Caco-2 (cell line): Measurements from ENCODE around the gene IL17RC. TPM values are rescaled to one million over a fixed set of nuclear protein-coding genes. Genes with fewer than 3 reads are reported as not detected.

Experiments used
- Bru-seq: library from RNA; stranded (reverse); fragments of 400-500 nt; gene quantifications from one replicate; lab custom pipeline; 2021; lab: Mats Ljungman, UMichigan
- BruChase-seq, 2 experiments: library from RNA; stranded (reverse); fragments of 400-500 nt; gene quantifications; one replicate each; lab custom pipeline; 2021; lab: Mats Ljungman, UMichigan
- BruUV-seq: library from RNA; stranded (reverse); fragments of 400-500 nt; replicated peaks from 2 replicates; lab custom pipeline; 2021; lab: Mats Ljungman, UMichigan
- CTCF ChIA-PET: fragments of 300-600 bp; sonication (Branson Sonifier 250); formaldehyde crosslinking; loops from one replicate; lab custom pipeline; 2022; ENCODE audit warnings: antibody characterized with exemption; lab: Charles Lee
- POLR2A ChIA-PET: fragments of 300-600 bp; sonication (Branson Sonifier 250); formaldehyde crosslinking; loops from one replicate; lab custom pipeline; 2022; ENCODE audit warnings: antibody characterized with exemption; lab: Charles Lee
- DNase-seq, 2 experiments: peaks; one replicate each; pipeline versions ENCODE4 v3.0.0 to v3.0.0-alpha.2; 2020 to 2022
- H3K27me3 ChIP-seq: replicated peaks from 2 replicates; pipeline ENCODE4 v1.6.0; 2011; ENCODE audit warnings: low read length; ENCODE audit not compliant: control insufficient read depth, insufficient read depth
- H3K36me3 ChIP-seq: 2 replicates; pipeline ENCODE4 v1.5.1; 2011; ENCODE audit warnings: low read length; ENCODE audit not compliant: control insufficient read depth, insufficient read depth
- H3K4me1 ChIP-seq: fragments of 250-450 bp; sonication (Bioruptor Pico); 2 replicates; pipeline ENCODE4 v1.5.1; 2020; ENCODE audit warnings: mild to moderate bottlenecking
- H3K4me3 ChIP-seq: 2 replicates; pipeline ENCODE4 v1.5.1; 2011; ENCODE audit warnings: low read depth, mild to moderate bottlenecking, control low read depth, low read length
- H3K9me3 ChIP-seq: fragments of 250-450 bp; sonication (Bioruptor Pico); 2 replicates; pipeline ENCODE4 v1.5.1; 2020; ENCODE audit warnings: mild to moderate bottlenecking, moderate library complexity
- H3K27ac Mint-ChIP-seq: one replicate; pipeline ENCODE4 v1.8.0; 2022; ENCODE audit warnings: mixed read lengths; ENCODE audit not compliant: unreplicated experiment
- H3K27me3 Mint-ChIP-seq: one replicate; pipeline ENCODE4 v1.8.0; 2022; ENCODE audit warnings: mixed read lengths; ENCODE audit not compliant: insufficient read depth, unreplicated experiment
- H3K36me3 Mint-ChIP-seq: one replicate; pipeline ENCODE4 v1.8.0; 2022; ENCODE audit warnings: mild to moderate bottlenecking, mixed read lengths; ENCODE audit not compliant: insufficient read depth, unreplicated experiment
- H3K4me1 Mint-ChIP-seq: one replicate; pipeline ENCODE4 v1.8.0; 2022; ENCODE audit warnings: low read depth, mixed read lengths; ENCODE audit not compliant: unreplicated experiment
- H3K4me3 Mint-ChIP-seq: one replicate; pipeline ENCODE4 v1.8.0; 2022; ENCODE audit warnings: mild to moderate bottlenecking, moderate library complexity, mixed read lengths; ENCODE audit not compliant: unreplicated experiment
- H3K9me3 Mint-ChIP-seq: one replicate; pipeline ENCODE4 v1.8.0; 2022; ENCODE audit warnings: mixed read lengths; ENCODE audit not compliant: unreplicated experiment
- intact Hi-C: fragments of 100-400 bp; cut with micrococcal nuclease; formaldehyde crosslinking; loops from one replicate; pipeline ENCODE4 v1.10.0; 2022; ENCODE audit not compliant: unreplicated experiment
- long read RNA-seq: library from polyadenylated mRNA; stranded (forward); transcript quantifications from one replicate; pipeline ENCODE4 v2.0.0, GENCODE V29; 2022
- total RNA-seq: library from RNA; stranded (reverse); gene quantifications from 2 replicates; pipeline ENCODE4 v1.2.3, GENCODE V29; 2022
- TF ChIP-seq, protein P1 (sequence below), 2 experiments: fragments of 200-600 bp in 1 of 2; IDR thresholded peaks; 1 replicate in 1 of 2; 2 replicates in 1 of 2; pipeline versions ENCODE4 v1.5.1 to v1.8.0; 2011 to 2022; ENCODE audit warnings: antibody characterized with exemption in 1 of 2, control low read depth in 1 of 2, inconsistent platforms in 1 of 2, low read depth in 1 of 2, low read length in 1 of 2, mild to moderate bottlenecking in 1 of 2, moderate library complexity in 1 of 2; ENCODE audit not compliant: insufficient read depth in 1 of 2, severe bottlenecking in 1 of 2, unreplicated experiment in 1 of 2

The IL17RC gene, protein sequence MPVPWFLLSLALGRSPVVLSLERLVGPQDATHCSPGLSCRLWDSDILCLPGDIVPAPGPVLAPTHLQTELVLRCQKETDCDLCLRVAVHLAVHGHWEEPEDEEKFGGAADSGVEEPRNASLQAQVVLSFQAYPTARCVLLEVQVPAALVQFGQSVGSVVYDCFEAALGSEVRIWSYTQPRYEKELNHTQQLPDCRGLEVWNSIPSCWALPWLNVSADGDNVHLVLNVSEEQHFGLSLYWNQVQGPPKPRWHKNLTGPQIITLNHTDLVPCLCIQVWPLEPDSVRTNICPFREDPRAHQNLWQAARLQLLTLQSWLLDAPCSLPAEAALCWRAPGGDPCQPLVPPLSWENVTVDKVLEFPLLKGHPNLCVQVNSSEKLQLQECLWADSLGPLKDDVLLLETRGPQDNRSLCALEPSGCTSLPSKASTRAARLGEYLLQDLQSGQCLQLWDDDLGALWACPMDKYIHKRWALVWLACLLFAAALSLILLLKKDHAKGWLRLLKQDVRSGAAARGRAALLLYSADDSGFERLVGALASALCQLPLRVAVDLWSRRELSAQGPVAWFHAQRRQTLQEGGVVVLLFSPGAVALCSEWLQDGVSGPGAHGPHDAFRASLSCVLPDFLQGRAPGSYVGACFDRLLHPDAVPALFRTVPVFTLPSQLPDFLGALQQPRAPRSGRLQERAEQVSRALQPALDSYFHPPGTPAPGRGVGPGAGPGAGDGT
- total RNA-seq = 8.5 and 11.3 TPM in 2 replicates
- percentile 42 among the genes with signal in this experiment for Bru-seq, nascent RNA
- BruChase-seq, experiment 1, labeled RNA remaining after a 2-hour chase = percentile 40 among the genes with signal in this experiment
- BruChase-seq, experiment 2, labeled RNA remaining after a 6-hour chase = percentile 41 among the genes with signal in this experiment
- long read RNA-seq, partial matches to known transcripts = 1 of 6 reads
- long read RNA-seq, other reads (novel, unspliced or antisense) = 3 of 6 reads

DNA sequence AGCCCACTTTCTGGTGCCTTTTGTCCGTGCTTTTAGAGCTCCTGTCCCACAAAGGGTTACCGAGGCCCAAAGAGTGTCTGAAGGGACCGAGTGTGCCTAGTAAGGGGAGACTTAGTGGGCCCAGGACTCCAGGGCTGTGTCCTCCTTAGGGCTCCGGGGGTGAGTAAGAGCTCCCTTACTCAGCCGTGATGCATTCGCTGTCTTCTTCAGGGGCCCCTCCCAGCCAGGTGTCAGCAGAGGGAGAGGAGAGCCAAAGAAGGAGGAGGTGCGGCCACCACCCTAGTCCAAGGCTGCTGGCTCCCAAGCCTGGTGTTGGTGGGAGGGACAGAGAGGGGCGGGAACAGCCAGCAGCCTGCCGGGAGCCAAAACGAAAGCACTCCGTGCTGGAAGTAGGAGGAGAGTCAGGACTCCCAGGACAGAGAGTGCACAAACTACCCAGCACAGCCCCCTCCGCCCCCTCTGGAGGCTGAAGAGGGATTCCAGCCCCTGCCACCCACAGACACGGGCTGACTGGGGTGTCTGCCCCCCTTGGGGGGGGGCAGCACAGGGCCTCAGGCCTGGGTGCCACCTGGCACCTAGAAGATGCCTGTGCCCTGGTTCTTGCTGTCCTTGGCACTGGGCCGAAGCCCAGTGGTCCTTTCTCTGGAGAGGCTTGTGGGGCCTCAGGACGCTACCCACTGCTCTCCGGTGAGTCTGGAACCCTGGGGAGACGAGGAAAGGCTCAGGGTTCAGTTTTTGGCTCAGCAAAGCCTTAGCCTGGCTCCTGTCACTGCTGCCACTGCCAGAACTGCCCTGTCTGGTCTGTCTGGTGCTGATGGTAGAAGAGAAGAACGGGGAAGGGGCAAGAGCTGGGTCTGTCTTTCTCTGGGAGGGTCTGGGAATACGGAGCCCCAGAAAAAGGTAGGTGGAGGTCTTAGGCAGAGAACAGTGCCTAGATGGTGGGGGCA, at the start of gene IL17RC:
IL17RC (plus strand) TSS at position 365 of the 947 bp plus-strand sequence; CDS start at position 583, 218 bp downstream.
- peak; percentile 90 to 94 for DNase-seq

GRCh38 chr3:9867106-9867505, 49.8 kb upstream of the IL17RC start:
- ChIA-PET POLR2A (no interaction called here), CTCF (no interaction called here)
- intact Hi-C loops = no loop called here
- no peaks in the 10 kb centered on the region for H3K27me3 ChIP-seq
- no peak overlapping the region for H3K27ac Mint-ChIP-seq
- no peaks in the 10 kb centered on the region for H3K27me3 Mint-ChIP-seq
- H3K4me3 Mint-ChIP-seq = no peak overlapping the region
- H3K36me3 ChIP-seq = no peaks in the 10 kb centered on the region
- no peaks in the 10 kb centered on the region for H3K4me1 Mint-ChIP-seq
- H3K36me3 Mint-ChIP-seq = no peaks in the 10 kb centered on the region
- TF ChIP-seq, protein P1, sequence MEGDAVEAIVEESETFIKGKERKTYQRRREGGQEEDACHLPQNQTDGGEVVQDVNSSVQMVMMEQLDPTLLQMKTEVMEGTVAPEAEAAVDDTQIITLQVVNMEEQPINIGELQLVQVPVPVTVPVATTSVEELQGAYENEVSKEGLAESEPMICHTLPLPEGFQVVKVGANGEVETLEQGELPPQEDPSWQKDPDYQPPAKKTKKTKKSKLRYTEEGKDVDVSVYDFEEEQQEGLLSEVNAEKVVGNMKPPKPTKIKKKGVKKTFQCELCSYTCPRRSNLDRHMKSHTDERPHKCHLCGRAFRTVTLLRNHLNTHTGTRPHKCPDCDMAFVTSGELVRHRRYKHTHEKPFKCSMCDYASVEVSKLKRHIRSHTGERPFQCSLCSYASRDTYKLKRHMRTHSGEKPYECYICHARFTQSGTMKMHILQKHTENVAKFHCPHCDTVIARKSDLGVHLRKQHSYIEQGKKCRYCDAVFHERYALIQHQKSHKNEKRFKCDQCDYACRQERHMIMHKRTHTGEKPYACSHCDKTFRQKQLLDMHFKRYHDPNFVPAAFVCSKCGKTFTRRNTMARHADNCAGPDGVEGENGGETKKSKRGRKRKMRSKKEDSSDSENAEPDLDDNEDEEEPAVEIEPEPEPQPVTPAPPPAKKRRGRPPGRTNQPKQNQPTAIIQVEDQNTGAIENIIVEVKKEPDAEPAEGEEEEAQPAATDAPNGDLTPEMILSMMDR (IDR thresholded peaks at IDR 0.05; ENCODE audit: insufficient read depth in 1 of 2, low read depth in 1 of 2, low read length in 1 of 2, severe bottlenecking in 1 of 2, unreplicated experiment in 1 of 2) = no peak
- no TSS peak for BruUV-seq
- H3K4me1 ChIP-seq = no peaks in the 10 kb centered on the region; the same call in 1 of the 2 replicates
- H3K4me3 ChIP-seq = no peak overlapping the region
- no peaks in the 10 kb centered on the region for H3K9me3 ChIP-seq
- no peak for DNase-seq
- no peaks in the 10 kb centered on the region for H3K9me3 Mint-ChIP-seq

More for the DNA sequence above, at the start of gene IL17RC:
- Mint-ChIP-seq H3K27me3 (no peaks in the 10 kb centered on the region), H3K27ac (peak within 1 kb of the TSS; percentile 76), H3K36me3 (peaks cover 19% of the 10 kb centered on the region), H3K4me1 (no peaks in the 10 kb centered on the region), H3K9me3 (no peaks in the 10 kb centered on the region), H3K4me3 (peak within 1 kb of the TSS; percentile 89)
- H3K4me3 ChIP-seq = peak within 1 kb of the TSS; percentile 73
- ChIA-PET POLR2A (interaction anchor here (0.5 to 3.9 kb wide), 7 partner anchors 13 to 86 kb away, joined by 3 to 31 read pairs (median 6); partner anchors contain the start of genes CRELD1 and IL17RE), CTCF (interaction anchor here (0.7 to 5.0 kb wide), 7 partner anchors 15 to 107 kb away, joined by 3 to 63 read pairs (median 7); partner anchors contain the start of genes CRELD1, IL17RE and TTLL3)
- BruUV-seq = no TSS peak
- peaks cover 3% of the 10 kb centered on the region; the same call in 1 of the 2 replicates for H3K36me3 ChIP-seq
- intact Hi-C loops = loop anchor here (1.0 to 5.0 kb wide), 3 partner anchors 15 to 75 kb away; partner anchors contain the start of gene RPUSD3
- TF ChIP-seq, protein P1 (IDR thresholded peaks at IDR 0.05; ENCODE audit: insufficient read depth in 1 of 2, low read depth in 1 of 2, low read length in 1 of 2, severe bottlenecking in 1 of 2, unreplicated experiment in 1 of 2) = peak in 1 of 2 experiments; percentile 0
- no peaks in the 10 kb centered on the region for H3K9me3 ChIP-seq
- H3K27me3 ChIP-seq = no peaks in the 10 kb centered on the region
- peaks cover 21% of the 10 kb centered on the region for H3K4me1 ChIP-seq
